ENCODE data around the gene CCL27. TPM values are rescaled to one million over a fixed set of nuclear protein-coding genes. Genes with fewer than 3 reads are reported as not detected.
A peak's percentile ranks its signal among the peaks of the same experiment; 100 is the strongest.

CCL27 gene
- polyA plus RNA-seq, 1 donor: 0.18 TPM

GRCh38 chr9:34625186-34625486, 37.3 kb downstream of the CCL27 start:
- no CpG with 5 or more reads among the region's 3 CpGs for WGBS (ENCODE audit: insufficient coverage, low lambda C conversion rate)

GRCh38 chr9:34624475-34625185, 37.8 kb downstream of the CCL27 start:
- Histone ChIP-seq H3K27me3 (ENCODE audit: control insufficient read depth, insufficient read depth, low read length) (peaks cover 86% of the 10 kb centered on the region), H3K27ac (ENCODE audit: low read length) (no peak overlapping the region), H3K4me3 (ENCODE audit: low read length) (no peak overlapping the region), H3K36me3 (ENCODE audit: control insufficient read depth, insufficient read depth, low read length) (no peaks in the 10 kb centered on the region), H3K9me3 (ENCODE audit: control insufficient read depth, low read depth, low read length) (peaks cover 8% of the 10 kb centered on the region), H3K4me1 (ENCODE audit: control insufficient read depth, insufficient read depth, low read length) (peaks cover 17% of the 10 kb centered on the region)
- DNase-seq: no peak
- no CpG with 5 or more reads among the region's 39 CpGs for WGBS (ENCODE audit: insufficient coverage, low lambda C conversion rate)

More at GRCh38 chr9:34625186-34625486, 37.3 kb downstream of the CCL27 start:
- Histone ChIP-seq H3K27ac (ENCODE audit: low read length) (no peak overlapping the region), H3K4me3 (ENCODE audit: low read length) (no peak overlapping the region), H3K27me3 (ENCODE audit: control insufficient read depth, insufficient read depth, low read length) (peaks cover 91% of the 10 kb centered on the region), H3K4me1 (ENCODE audit: control insufficient read depth, insufficient read depth, low read length) (peaks cover 17% of the 10 kb centered on the region), H3K9me3 (ENCODE audit: control insufficient read depth, low read depth, low read length) (peaks cover 8% of the 10 kb centered on the region), H3K36me3 (ENCODE audit: control insufficient read depth, insufficient read depth, low read length) (no peaks in the 10 kb centered on the region)
- no peak for DNase-seq

GRCh38 chr9:34623374-34624235, 38.9 kb downstream of the CCL27 start:
- no peaks in the 10 kb centered on the region for H3K36me3 ChIP-seq (ENCODE audit: control insufficient read depth, insufficient read depth, low read length)
- peaks cover 78% of the 10 kb centered on the region for H3K27me3 ChIP-seq (ENCODE audit: control insufficient read depth, insufficient read depth, low read length)
- no peak for DNase-seq
- H3K27ac ChIP-seq (ENCODE audit: low read length): no peak overlapping the region
- no CpG with 5 or more reads among the region's 63 CpGs for WGBS (ENCODE audit: insufficient coverage, low lambda C conversion rate)
- no peak overlapping the region for H3K4me3 ChIP-seq (ENCODE audit: low read length)
- H3K9me3 ChIP-seq (ENCODE audit: control insufficient read depth, low read depth, low read length): peaks cover 8% of the 10 kb centered on the region
- peaks cover 21% of the 10 kb centered on the region for H3K4me1 ChIP-seq (ENCODE audit: control insufficient read depth, insufficient read depth, low read length)

GRCh38 chr9:34620061-34620994, 42.1 kb downstream of the CCL27 start, which contains the start of gene DCTN3:
Gene DCTN3 (minus strand): TSS chr9:34620495. CDS start chr9:34620464, 31 bp downstream.
- Histone ChIP-seq H3K36me3 (ENCODE audit: control insufficient read depth, insufficient read depth, low read length) (peaks cover 31% of the 10 kb centered on the region), H3K27ac (ENCODE audit: low read length) (no peak within 1 kb of the TSS), H3K9me3 (ENCODE audit: control insufficient read depth, low read depth, low read length) (peaks cover 3% of the 10 kb centered on the region), H3K27me3 (ENCODE audit: control insufficient read depth, insufficient read depth, low read length) (peaks cover 45% of the 10 kb centered on the region), H3K4me3 (ENCODE audit: low read length) (peak within 1 kb of the TSS; percentile 68), H3K4me1 (ENCODE audit: control insufficient read depth, insufficient read depth, low read length) (peaks cover 10% of the 10 kb centered on the region)
- peak; percentile 92 for DNase-seq
- 0% methylated on average over 2 of the region's 43 CpGs for WGBS (ENCODE audit: insufficient coverage, low lambda C conversion rate)

GRCh38 chr9:34615132-34615531, 47.3 kb downstream of the CCL27 start:
- no peak overlapping the region for H3K4me3 ChIP-seq (ENCODE audit: low read length)
- WGBS (ENCODE audit: insufficient coverage, low lambda C conversion rate): no CpG with 5 or more reads among the region's 2 CpGs
- no peak for DNase-seq
- peaks cover 45% of the 10 kb centered on the region for H3K36me3 ChIP-seq (ENCODE audit: control insufficient read depth, insufficient read depth, low read length)
- no peak overlapping the region for H3K27ac ChIP-seq (ENCODE audit: low read length)
- H3K4me1 ChIP-seq (ENCODE audit: control insufficient read depth, insufficient read depth, low read length): peaks cover 23% of the 10 kb centered on the region
- H3K9me3 ChIP-seq (ENCODE audit: control insufficient read depth, low read depth, low read length): no peaks in the 10 kb centered on the region
- H3K27me3 ChIP-seq (ENCODE audit: control insufficient read depth, insufficient read depth, low read length): no peaks in the 10 kb centered on the region

GRCh38 chr9:34612788-34613390, 49.6 kb downstream of the CCL27 start:
- no peak overlapping the region for H3K27ac ChIP-seq (ENCODE audit: low read length)
- H3K36me3 ChIP-seq (ENCODE audit: control insufficient read depth, insufficient read depth, low read length): peaks cover 38% of the 10 kb centered on the region
- H3K4me1 ChIP-seq (ENCODE audit: control insufficient read depth, insufficient read depth, low read length): peaks cover 17% of the 10 kb centered on the region
- no CpG with 5 or more reads among the region's 15 CpGs for WGBS (ENCODE audit: insufficient coverage, low lambda C conversion rate)
- no peaks in the 10 kb centered on the region for H3K27me3 ChIP-seq (ENCODE audit: control insufficient read depth, insufficient read depth, low read length)
- H3K4me3 ChIP-seq (ENCODE audit: low read length): peak overlapping the region; percentile 97
- DNase-seq: peak; percentile 63 to 70
- H3K9me3 ChIP-seq (ENCODE audit: control insufficient read depth, low read depth, low read length): no peaks in the 10 kb centered on the region

Other genes with a start within 250 kb of the CCL27 start
- gene FAM219A, start 204.1 kb downstream of the CCL27 start, polyA plus RNA-seq: 8.6 TPM
- 0.24 TPM for gene DNAI1, start 203.9 kb downstream of the CCL27 start, polyA plus RNA-seq
- gene ENHO, start 139.7 kb downstream of the CCL27 start, polyA plus RNA-seq: 10.6 TPM
- gene CNTFR, start 72.9 kb downstream of the CCL27 start, polyA plus RNA-seq: 15.9 TPM
- gene RPP25L, start 50.6 kb downstream of the CCL27 start, polyA plus RNA-seq: 34.8 TPM
- 67.2 TPM for gene DCTN3, start 42.2 kb downstream of the CCL27 start, polyA plus RNA-seq
- gene ARID3C, start 33.6 kb downstream of the CCL27 start, polyA plus RNA-seq: 0.12 TPM
- gene SIGMAR1, start 24.9 kb downstream of the CCL27 start, polyA plus RNA-seq: 79.9 TPM
- 83.9 TPM for gene GALT, start 16.0 kb downstream of the CCL27 start, polyA plus RNA-seq
- 60.9 TPM for gene IL11RA, start 10.5 kb downstream of the CCL27 start, polyA plus RNA-seq
- gene CCL19, start 28.6 kb upstream of the CCL27 start, polyA plus RNA-seq: 3.9 TPM
- gene CCL21, start 47.5 kb upstream of the CCL27 start, polyA plus RNA-seq: 60.4 TPM

Data from large intestine (tissue), 3 donors.